Activated naive CD4-positive, alpha-beta T cell treated with Interleukin-2 at 50 U/mL for 16 hours (primary cell): Measurements from ENCODE around the gene MAST3.

ENCODE experiments used
- DNase-seq: peaks from one replicate; pipeline ENCODE4 v3.0.0-alpha.2; 2020

The MAST3 gene

GRCh38 chr19:18114483-18114882, 16.9 kb downstream of the MAST3 start:
- no peak for DNase-seq

- no peak for DNase-seq
These were observed 19.8 kb downstream of the MAST3 start for GRCh38 chr19:18117364-18117691.

- DNase-seq, result peak; percentile 94
These were observed 20.3 kb downstream of the MAST3 start for GRCh38 chr19:18117692-18118378.

- peak; percentile 9 for DNase-seq
These were observed 20.9 kb downstream of the MAST3 start for GRCh38 chr19:18118420-18119012.

- DNase-seq, result peak; percentile 55
These were observed 21.6 kb downstream of the MAST3 start for GRCh38 chr19:18119013-18119716.

GRCh38 chr19:18119717-18120105, 22.1 kb downstream of the MAST3 start:
- peak; percentile 69 for DNase-seq

- DNase-seq, result no peak
These were observed 22.5 kb downstream of the MAST3 start for GRCh38 chr19:18120127-18120526.

- DNase-seq, result no peak
These were observed 23.6 kb downstream of the MAST3 start for GRCh38 chr19:18121166-18121565.

- DNase-seq, result no peak
These were observed 24.8 kb downstream of the MAST3 start for GRCh38 chr19:18122424-18122823.

GRCh38 chr19:18122860-18123795, 25.6 kb downstream of the MAST3 start:
- no peak for DNase-seq

- DNase-seq, result no peak
These were observed 26.2 kb downstream of the MAST3 start for GRCh38 chr19:18123819-18124218.

- DNase-seq, result no peak
These were observed 28.5 kb downstream of the MAST3 start for GRCh38 chr19:18126097-18126496.

GRCh38 chr19:18128044-18128443, 30.5 kb downstream of the MAST3 start:
- DNase-seq, result no peak

- DNase-seq, result no peak
These were observed 31.2 kb downstream of the MAST3 start for GRCh38 chr19:18128805-18129204.

GRCh38 chr19:18130523-18131242, 33.1 kb downstream of the MAST3 start:
- DNase-seq, result no peak

- DNase-seq, result no peak
These were observed 34.4 kb downstream of the MAST3 start for GRCh38 chr19:18131841-18132596.

GRCh38 chr19:18135712-18136584, 38.4 kb downstream of the MAST3 start:
- DNase-seq, result no peak

- no peak for DNase-seq
These were observed 39.7 kb downstream of the MAST3 start for GRCh38 chr19:18137242-18137641.

GRCh38 chr19:18137657-18138339, 40.2 kb downstream of the MAST3 start:
- no peak for DNase-seq

- no peak for DNase-seq
These were observed 42.9 kb downstream of the MAST3 start for GRCh38 chr19:18140473-18140872.
